Endometrial microvascular endothelial cells (primary cell): ENCODE results near the gene RNF130. TPM values are rescaled to one million over a fixed set of nuclear protein-coding genes. Genes with fewer than 3 reads are reported as not detected.

Experiments used
- in situ Hi-C: cut with HindIII; loops from 2 replicates; pipeline ENCODE4 v1.10.0; 2017; ENCODE audit warnings: low sequenced_read_pairs, low pct_unique_long_range_greater_than_20kb; ENCODE audit errors: inconsistent ontology term
- total RNA-seq: library from RNA; depleted of rRNA; stranded (reverse); fragments of >200 nt; gene quantifications from one replicate; pipeline ENCODE4 v1.2.3, GENCODE V29; 2015; ENCODE audit errors: inconsistent ontology term

RNF130 gene
- total RNA-seq, 1 donor from 2014 or later, result 66.7 TPM

- in situ Hi-C loops, result no loop called here
These were observed 115.9 kb downstream of the RNF130 start for GRCh38 chr5:179955630-179956029.

- in situ Hi-C loops, result no loop called here
These were observed 116.5 kb downstream of the RNF130 start for GRCh38 chr5:179955062-179955461.

GRCh38 chr5:179954434-179954833, 117.1 kb downstream of the RNF130 start:
- in situ Hi-C loops, result no loop called here

- in situ Hi-C loops, result no loop called here
These were observed 117.6 kb downstream of the RNF130 start for GRCh38 chr5:179953987-179954386.

GRCh38 chr5:179936976-179937681, 134.4 kb downstream of the RNF130 start:
- in situ Hi-C loops, result no loop called here

GRCh38 chr5:179930788-179931473, 140.6 kb downstream of the RNF130 start:
- in situ Hi-C loops, result no loop called here

- in situ Hi-C loops, result no loop called here
These were observed 143.7 kb downstream of the RNF130 start for GRCh38 chr5:179927824-179928223.

- in situ Hi-C loops, result no loop called here
These were observed 144.9 kb downstream of the RNF130 start for GRCh38 chr5:179926657-179927056.

- in situ Hi-C loops, result no loop called here
These were observed 148.1 kb downstream of the RNF130 start for GRCh38 chr5:179923436-179923835.

GRCh38 chr5:179920175-179920574, 151.4 kb downstream of the RNF130 start:
- in situ Hi-C loops, result no loop called here

GRCh38 chr5:179919487-179920060, 152.0 kb downstream of the RNF130 start:
- in situ Hi-C loops, result no loop called here

GRCh38 chr5:179918742-179919486, 152.6 kb downstream of the RNF130 start:
- in situ Hi-C loops, result no loop called here

GRCh38 chr5:179916523-179916922, 155.0 kb downstream of the RNF130 start:
- in situ Hi-C loops, result no loop called here

GRCh38 chr5:179915406-179915935, 156.1 kb downstream of the RNF130 start:
- in situ Hi-C loops, result no loop called here

- in situ Hi-C loops, result no loop called here
These were observed 157.4 kb downstream of the RNF130 start for GRCh38 chr5:179914032-179914755.

- in situ Hi-C loops, result no loop called here
These were observed 158.1 kb downstream of the RNF130 start for GRCh38 chr5:179913461-179913860.

GRCh38 chr5:179912951-179913350, 158.6 kb downstream of the RNF130 start:
- in situ Hi-C loops, result no loop called here

- in situ Hi-C loops, result no loop called here
These were observed 159.2 kb downstream of the RNF130 start for GRCh38 chr5:179912386-179912785.

GRCh38 chr5:179909224-179909623, 162.3 kb downstream of the RNF130 start:
- in situ Hi-C loops, result no loop called here
